Testis (tissue), 2 donors: ENCODE measurements around the gene OXSR1.

ENCODE experiments used
- POLR2A ChIP-seq: fragments of 450-650 bp; IDR thresholded peaks from one replicate; pipeline ENCODE4 v1.6.1; 2017; ENCODE audit warnings: antibody characterized with exemption, mild to moderate bottlenecking, moderate library complexity
- TF ChIP-seq, protein P1 (sequence below), 3 experiments: fragments of 450-650 bp in 2 of 3; fragments of 200-600 bp in 1 of 3; sonication (generic) in 1 of 3; IDR thresholded peaks; one replicate each; pipeline ENCODE4 v1.5.1; 2016 to 2019; ENCODE audit warnings: antibody characterized with exemption in 3 of 3, mild to moderate bottlenecking in 2 of 3, moderate library complexity in 1 of 3

DNA sequence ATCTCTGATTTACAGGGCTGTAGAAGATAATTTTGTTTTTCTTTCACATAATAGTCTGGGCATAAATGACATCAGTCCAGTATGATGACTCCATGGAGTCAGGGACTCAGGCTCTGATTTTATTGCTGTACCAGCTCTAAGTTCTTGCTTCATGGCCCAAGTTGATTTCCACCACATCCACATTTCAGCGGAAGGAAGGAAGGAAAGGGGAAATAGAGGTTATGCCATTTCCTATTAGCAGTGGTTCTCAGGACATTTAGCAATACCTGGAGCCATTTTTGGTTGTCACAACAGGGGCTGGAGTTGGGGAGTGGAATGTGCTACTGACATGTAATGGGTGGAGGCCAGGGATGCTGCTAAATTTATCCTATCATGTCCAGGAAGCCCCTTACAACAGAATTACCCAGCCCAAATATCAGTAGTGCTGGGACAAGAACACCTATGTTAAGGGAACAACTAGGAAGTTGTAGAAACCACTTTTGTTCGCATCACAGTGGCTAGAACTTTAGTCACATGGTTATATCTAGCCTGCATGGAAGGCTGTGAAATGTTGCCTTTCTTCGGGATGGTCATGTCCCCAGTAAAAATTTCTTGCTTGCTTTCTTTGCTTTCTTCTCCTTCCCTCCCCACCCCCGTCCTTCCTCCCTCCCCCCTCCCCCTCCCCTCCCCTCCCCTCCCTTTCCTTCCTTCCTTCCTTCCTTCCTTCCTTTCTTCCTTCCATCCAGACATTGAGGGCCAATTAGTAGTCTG, 42.1 kb downstream of the OXSR1 start:
- TF ChIP-seq POLR2A, result no peak
- TF ChIP-seq, protein P1, sequence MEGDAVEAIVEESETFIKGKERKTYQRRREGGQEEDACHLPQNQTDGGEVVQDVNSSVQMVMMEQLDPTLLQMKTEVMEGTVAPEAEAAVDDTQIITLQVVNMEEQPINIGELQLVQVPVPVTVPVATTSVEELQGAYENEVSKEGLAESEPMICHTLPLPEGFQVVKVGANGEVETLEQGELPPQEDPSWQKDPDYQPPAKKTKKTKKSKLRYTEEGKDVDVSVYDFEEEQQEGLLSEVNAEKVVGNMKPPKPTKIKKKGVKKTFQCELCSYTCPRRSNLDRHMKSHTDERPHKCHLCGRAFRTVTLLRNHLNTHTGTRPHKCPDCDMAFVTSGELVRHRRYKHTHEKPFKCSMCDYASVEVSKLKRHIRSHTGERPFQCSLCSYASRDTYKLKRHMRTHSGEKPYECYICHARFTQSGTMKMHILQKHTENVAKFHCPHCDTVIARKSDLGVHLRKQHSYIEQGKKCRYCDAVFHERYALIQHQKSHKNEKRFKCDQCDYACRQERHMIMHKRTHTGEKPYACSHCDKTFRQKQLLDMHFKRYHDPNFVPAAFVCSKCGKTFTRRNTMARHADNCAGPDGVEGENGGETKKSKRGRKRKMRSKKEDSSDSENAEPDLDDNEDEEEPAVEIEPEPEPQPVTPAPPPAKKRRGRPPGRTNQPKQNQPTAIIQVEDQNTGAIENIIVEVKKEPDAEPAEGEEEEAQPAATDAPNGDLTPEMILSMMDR (IDR thresholded peaks at IDR 0.05), result no peak
